Psoas muscle (tissue), 8 donors: ENCODE results near the gene ABCA7. TPM values are rescaled to one million over a fixed set of nuclear protein-coding genes. Genes with fewer than 3 reads are reported as not detected.
A peak's percentile ranks its signal among the peaks of the same experiment; 100 is the strongest.

Experiments used
- ATAC-seq, 4 donors: fragments of 200-7000 bp; cut with Tn5 transposase; one replicate each; pipeline ENCODE4 v1.9.1; 2020; ENCODE audit warnings: moderate library complexity in 3 of 4, mild to moderate bottlenecking in 2 of 4
- DNase-seq, 2 donors: peaks; one replicate each; pipeline ENCODE4 v3.0.0-alpha.2; 2020
- H3K27ac ChIP-seq: fragments of 200-600 bp; one replicate; pipeline ENCODE4 v1.8.0; 2022
- H3K27me3 ChIP-seq, 3 donors: fragments of 200-600 bp in 1 of 3; one replicate each; pipeline versions ENCODE4 v1.6.1 to v1.8.0; 2013 to 2022; ENCODE audit warnings: low read length in 2 of 3, mild to moderate bottlenecking in 2 of 3, moderate library complexity in 1 of 3; ENCODE audit not compliant: insufficient read depth in 3 of 3
- H3K36me3 ChIP-seq, 2 donors: fragments of 200-600 bp in 1 of 2; one replicate each; pipeline versions ENCODE4 v1.6.1 to v1.8.0; 2013 to 2022; ENCODE audit warnings: low read depth in 1 of 2, mild to moderate bottlenecking in 1 of 2, moderate library complexity in 1 of 2; ENCODE audit not compliant: insufficient read depth in 1 of 2
- H3K4me1 ChIP-seq: fragments of 200-600 bp; one replicate; pipeline ENCODE4 v1.8.0; 2022
- H3K4me3 ChIP-seq: fragments of 200-600 bp; one replicate; pipeline ENCODE4 v1.8.0; 2022; ENCODE audit warnings: mild to moderate bottlenecking
- H3K9me3 ChIP-seq: fragments of 200-600 bp; one replicate; pipeline ENCODE4 v1.8.0; 2022
- CTCF ChIP-seq: fragments of 200-600 bp; IDR thresholded peaks from one replicate; pipeline ENCODE4 v1.8.0; 2022; ENCODE audit warnings: antibody characterized with exemption
- WGBS, 3 donors: extraction: QIAGEN DNeasy Blood & Tissue Kit; methylation state at CpG; one replicate each; pipeline versions ENCODE4 v1.1.6 to v1.1.7; 2013; 5-methylcytosine and 5-hydroxymethylcytosine counted together
- intact Hi-C, 2 donors: fragments of 100-400 bp; cut with DNase I; formaldehyde crosslinking; loops; one replicate each; pipeline versions ENCODE4 v1.11.0 to v1.14.2; 2022
- polyA plus RNA-seq, 3 donors: library from polyadenylated mRNA; stranded (reverse); fragments of 200-250 nt; gene quantifications; one replicate each; pipeline ENCODE4 v1.2.3, GENCODE V29; 2013
- total RNA-seq, 4 donors: library from RNA; stranded (reverse); fragmentation: NEBNext Ultra II Directional in 2 of 4; extraction: Animal tissue kit (Norgen Biotek cat#: 25700) in 2 of 4; gene quantifications; one replicate each; pipeline versions ENCODE4 v1.2.1 to v1.2.4, GENCODE V29; 2021 to 2023
- donor health status: healthy with polysubstance abuse.
- donor health status: DM: no; HTN: no; CAD: no; lungs with moderate emphysema.
- donor health status: Bipolar disorder and iron deficiency.
- donor health status: healthy.
- donor health status: DM: yes; HTN: yes; CAD: no.
- donor health status: DM: no; HTN: no; CAD: no.
- donor health status: DM: no; HTN: no; CAD: no.
- donor health status: DM: yes; HTN: yes; CAD: no.

The ABCA7 gene
- total and polyA plus RNA-seq, 7 donors: 2.6 to 19.5 (median 10.1) TPM

GRCh38 chr19:1090731-1091543 is 51.0 kb downstream of the ABCA7 start:
- H3K27me3 ChIP-seq: no peaks in the 10 kb centered on the region
- no peak overlapping the region for H3K4me3 ChIP-seq
- H3K36me3 ChIP-seq: peaks cover 3 to 64% of the 10 kb centered on the region in 2 donors
- TF ChIP-seq CTCF: no peak
- no peaks in the 10 kb centered on the region for H3K9me3 ChIP-seq
- WGBS, 3 donors: 91 to 93% (median 91%) methylated on average over 36 to 38 of the region's 38 CpGs
- H3K4me1 ChIP-seq: peaks cover 15% of the 10 kb centered on the region
- no peak for DNase-seq
- no peak for ATAC-seq
- intact Hi-C loops: loop anchor here (5.0 kb wide), 1 partner anchor 49 kb away; the partner anchor contains the start of gene ABCA7 (in 2 of the 2)
- no peak overlapping the region for H3K27ac ChIP-seq

- no peak for TF ChIP-seq CTCF
- Histone ChIP-seq H3K27ac (no peak overlapping the region), H3K4me3 (no peak overlapping the region), H3K9me3 (no peaks in the 10 kb centered on the region), H3K4me1 (peaks cover 15% of the 10 kb centered on the region), H3K27me3 (no peaks in the 10 kb centered on the region), H3K36me3 (peaks cover 3 to 64% of the 10 kb centered on the region in 2 donors)
- DNase-seq (no peak), ATAC-seq (no peak)
- 86 to 90% (median 87%) methylated on average over 19 to 27 of the region's 27 CpGs for WGBS, 3 donors
- intact Hi-C loops: loop anchor here (5.0 kb wide), 1 partner anchor 49 kb away; the partner anchor contains the start of gene ABCA7 (in 2 of the 2)
Observed at GRCh38 chr19:1091544-1092175, 51.8 kb downstream of the ABCA7 start.

GRCh38 chr19:1093330-1093729 is 53.4 kb downstream of the ABCA7 start:
- H3K4me3 ChIP-seq: peak overlapping the region; percentile 78
- H3K27me3 ChIP-seq: no peaks in the 10 kb centered on the region
- H3K9me3 ChIP-seq: no peaks in the 10 kb centered on the region
- peaks cover under 1 to 54% of the 10 kb centered on the region in 2 donors for H3K36me3 ChIP-seq
- no peak overlapping the region for H3K27ac ChIP-seq
- ATAC-seq (no peak), DNase-seq (no peak)
- 79 to 85% (median 80%) methylated on average over 13 to 15 of the region's 15 CpGs for WGBS, 3 donors
- H3K4me1 ChIP-seq: peaks cover 15% of the 10 kb centered on the region
- TF ChIP-seq CTCF: no peak
- intact Hi-C loops: loop anchor here (5.0 kb wide), 1 partner anchor 51 kb away; the partner anchor contains the start of gene ABCA7 (in 2 of the 2)

- no peak for TF ChIP-seq CTCF
- intact Hi-C loops: loop anchor here (5.0 kb wide), 1 partner anchor 52 kb away; the partner anchor contains the start of gene ABCA7 (in 2 of the 2)
- Histone ChIP-seq H3K27me3 (no peaks in the 10 kb centered on the region), H3K27ac (peak overlapping the region; percentile 73), H3K9me3 (no peaks in the 10 kb centered on the region), H3K36me3 (peaks cover 0 to 47% of the 10 kb centered on the region in 2 donors), H3K4me1 (peaks cover 15% of the 10 kb centered on the region), H3K4me3 (peak overlapping the region; percentile 78)
- DNase-seq: peak in 1 of 2 donors; percentile 57
- peak in 1 of 4 donors; percentile 13 for ATAC-seq
- 54 to 58% (median 55%) methylated on average over 32 of the region's 32 CpGs for WGBS, 3 donors
Observed at GRCh38 chr19:1093811-1094553, 54.1 kb downstream of the ABCA7 start.
